Measurements from ENCODE around the gene C2CD3. TPM values are rescaled to one million over a fixed set of nuclear protein-coding genes. Genes with fewer than 3 reads are reported as not detected.

Gene C2CD3
- 7.3 and 14.3 TPM in 2 replicates for total RNA-seq

- DNase-seq (ENCODE audit: low read depth, low spot score) = peak; percentile 97
Observed at GRCh38 chr11:74170694-74171629, at the start of gene C2CD3, which contains the start of gene PPME1. C2CD3 (minus strand) TSS chr11:74171002; CDS start chr11:74170792, 210 bp downstream. PPME1 (plus strand) TSS chr11:74171289; CDS start chr11:74171422, 133 bp downstream.

- no peak for DNase-seq (ENCODE audit: low read depth, low spot score)
Observed at GRCh38 chr11:74220376-74220775, 49.6 kb upstream of the C2CD3 start.

GRCh38 chr11:74212533-74212932 lies 41.7 kb upstream of the C2CD3 start:
- no peak for DNase-seq (ENCODE audit: low read depth, low spot score)

GRCh38 chr11:74208507-74208906 lies 37.7 kb upstream of the C2CD3 start:
- no peak for DNase-seq (ENCODE audit: low read depth, low spot score)

GRCh38 chr11:74206746-74207145 lies 35.9 kb upstream of the C2CD3 start:
- DNase-seq (ENCODE audit: low read depth, low spot score) = no peak

- no peak for DNase-seq (ENCODE audit: low read depth, low spot score)
Observed at GRCh38 chr11:74205181-74205580, 34.4 kb upstream of the C2CD3 start.

- no peak for DNase-seq (ENCODE audit: low read depth, low spot score)
Observed at GRCh38 chr11:74204701-74205100, 33.9 kb upstream of the C2CD3 start.

GRCh38 chr11:74203966-74204365 lies 33.2 kb upstream of the C2CD3 start:
- no peak for DNase-seq (ENCODE audit: low read depth, low spot score)

GRCh38 chr11:74196781-74197486 lies 26.1 kb upstream of the C2CD3 start:
- no peak for DNase-seq (ENCODE audit: low read depth, low spot score)

GRCh38 chr11:74195828-74196227 lies 25.0 kb upstream of the C2CD3 start:
- DNase-seq (ENCODE audit: low read depth, low spot score) = no peak

GRCh38 chr11:74185695-74186094 lies 14.9 kb upstream of the C2CD3 start:
- DNase-seq (ENCODE audit: low read depth, low spot score) = no peak

GRCh38 chr11:74185285-74185684 lies 14.5 kb upstream of the C2CD3 start:
- no peak for DNase-seq (ENCODE audit: low read depth, low spot score)

GRCh38 chr11:74182635-74183034 lies 11.8 kb upstream of the C2CD3 start:
- DNase-seq (ENCODE audit: low read depth, low spot score) = no peak

- DNase-seq (ENCODE audit: low read depth, low spot score) = no peak
Observed at GRCh38 chr11:74179234-74180052, 8.6 kb upstream of the C2CD3 start.

- no peak for DNase-seq (ENCODE audit: low read depth, low spot score)
Observed at GRCh38 chr11:74175920-74176319, 5.1 kb upstream of the C2CD3 start.

- no peak for DNase-seq (ENCODE audit: low read depth, low spot score)
Observed at GRCh38 chr11:74171997-74172396, 1.2 kb upstream of the C2CD3 start.

- no peak for DNase-seq (ENCODE audit: low read depth, low spot score)
Observed at GRCh38 chr11:74171630-74171968, 797 bp upstream of the C2CD3 start.

GRCh38 chr11:74169738-74170458 lies 904 bp downstream of the C2CD3 start:
- no peak for DNase-seq (ENCODE audit: low read depth, low spot score)

GRCh38 chr11:74168838-74169237 lies 2.0 kb downstream of the C2CD3 start:
- no peak for DNase-seq (ENCODE audit: low read depth, low spot score)

- DNase-seq (ENCODE audit: low read depth, low spot score) = no peak
Observed at GRCh38 chr11:74162681-74163467, 7.9 kb downstream of the C2CD3 start.

Measured in pulmonary artery endothelial cell (primary cell).